Breast epithelium (tissue), 4 donors: ENCODE measurements around the gene GALNT2. TPM values are rescaled to one million over a fixed set of nuclear protein-coding genes. Genes with fewer than 3 reads are reported as not detected.

Source experiments
- DNase-seq, 2 donors: peaks; one replicate each; pipeline ENCODE4 v3.0.0-alpha.2; 2019; ENCODE audit warnings: low spot score in 2 of 2
- H3K27ac ChIP-seq, 2 donors: fragments of 200-600 bp; sonication (generic) in 1 of 2; one replicate each; pipeline ENCODE4 v1.5.1; 2016 to 2019; ENCODE audit warnings: mild to moderate bottlenecking in 1 of 2
- H3K27me3 ChIP-seq, 2 donors: fragments of 200-600 bp; sonication (generic) in 1 of 2; one replicate each; pipeline versions ENCODE4 v1.5.1 to v1.6.0; 2017 to 2019; ENCODE audit warnings: control low read depth in 1 of 2, mild to moderate bottlenecking in 1 of 2
- H3K36me3 ChIP-seq: fragments of 200-600 bp; one replicate; pipeline ENCODE4 v1.5.1; 2019
- H3K4me1 ChIP-seq, 2 donors: fragments of 200-600 bp; sonication (generic); one replicate each; pipeline ENCODE4 v1.5.1; 2016 to 2019; ENCODE audit warnings: control low read depth in 1 of 2
- H3K4me3 ChIP-seq, 3 donors: fragments of 200-600 bp; sonication (generic); 1 replicate in 2 of 3; 2 replicates in 1 of 3; pipeline ENCODE4 v1.5.1; 2016 to 2019; ENCODE audit warnings: mild to moderate bottlenecking in 3 of 3, moderate library complexity in 2 of 3
- H3K9me3 ChIP-seq, 2 donors: fragments of 200-600 bp; sonication (generic) in 1 of 2; one replicate each; pipeline ENCODE4 v1.5.1; 2016 to 2019; ENCODE audit warnings: control low read depth in 1 of 2
- CTCF ChIP-seq, 3 donors: fragments of 450-650 bp; IDR thresholded peaks; one replicate each; pipeline ENCODE4 v1.5.1; 2016 to 2017; ENCODE audit warnings: antibody characterized with exemption in 3 of 3, mild to moderate bottlenecking in 3 of 3, moderate library complexity in 3 of 3
- POLR2A ChIP-seq: fragments of 450-650 bp; IDR thresholded peaks from one replicate; pipeline ENCODE4 v1.6.1; 2016; ENCODE audit warnings: antibody characterized with exemption, mild to moderate bottlenecking, moderate library complexity
- POLR2AphosphoS5 ChIP-seq, 3 donors: sonication (generic); formaldehyde crosslinking; IDR thresholded peaks; one replicate each; pipeline ENCODE4 v1.6.1; 2017; ENCODE audit warnings: antibody characterized with exemption in 3 of 3
- intact Hi-C: fragments of 100-400 bp; cut with DNase I; formaldehyde crosslinking; loops from one replicate; pipeline ENCODE4 v1.15.1; 2023; ENCODE audit warnings: low total_unique reads
- total RNA-seq, 3 donors: library from RNA; depleted of rRNA; stranded (reverse); fragments of >200 nt; gene quantifications; one replicate each; pipeline ENCODE4 v1.1.0, GENCODE V29; 2016

Gene GALNT2
- total RNA-seq, 3 donors from 2014 or later, result 27.4 to 53.0 (median 42.6) TPM

- no peaks in the 10 kb centered on the region for H3K36me3 ChIP-seq
- no peak overlapping the region for H3K4me3 ChIP-seq
- no peaks in the 10 kb centered on the region for H3K4me1 ChIP-seq
- no peak for DNase-seq
- peaks cover 6 to 7% of the 10 kb centered on the region in 2 donors for H3K9me3 ChIP-seq
- H3K27ac ChIP-seq, result no peak overlapping the region
- intact Hi-C loops, result no loop called here
- TF ChIP-seq CTCF (IDR thresholded peaks at IDR 0.05) (no peak), POLR2AphosphoS5 (IDR thresholded peaks at IDR 0.05) (no peak), POLR2A (no peak)
- H3K27me3 ChIP-seq, result no peaks in the 10 kb centered on the region
These were observed 35.9 kb upstream of the GALNT2 start for GRCh38 chr1:230031131-230031530.

GRCh38 chr1:230032516-230033281 is 34.3 kb upstream of the GALNT2 start:
- Histone ChIP-seq H3K4me3 (no peak overlapping the region), H3K4me1 (no peaks in the 10 kb centered on the region), H3K27ac (no peak overlapping the region), H3K36me3 (no peaks in the 10 kb centered on the region), H3K9me3 (peaks cover 6% of the 10 kb centered on the region in 2 donors), H3K27me3 (no peaks in the 10 kb centered on the region)
- TF ChIP-seq POLR2A, result no peak
- no peak for TF ChIP-seq CTCF (IDR thresholded peaks at IDR 0.05)
- TF ChIP-seq POLR2AphosphoS5 (IDR thresholded peaks at IDR 0.05), result no peak
- DNase-seq, result no peak
- intact Hi-C loops, result no loop called here

- TF ChIP-seq CTCF (IDR thresholded peaks at IDR 0.05), result no peak
- no peak for TF ChIP-seq POLR2A
- no peak for TF ChIP-seq POLR2AphosphoS5 (IDR thresholded peaks at IDR 0.05)
- no peaks in the 10 kb centered on the region for H3K36me3 ChIP-seq
- DNase-seq, result no peak
- intact Hi-C loops, result no loop called here
- no peaks in the 10 kb centered on the region for H3K4me1 ChIP-seq
- H3K27me3 ChIP-seq, result no peaks in the 10 kb centered on the region
- H3K9me3 ChIP-seq, result peaks cover 6% of the 10 kb centered on the region in 2 donors
- H3K4me3 ChIP-seq, result no peak overlapping the region
- H3K27ac ChIP-seq, result no peak overlapping the region
These were observed 29.8 kb upstream of the GALNT2 start for GRCh38 chr1:230037261-230037660.

GRCh38 chr1:230040440-230040839 is 26.6 kb upstream of the GALNT2 start:
- peaks cover 6% of the 10 kb centered on the region in 2 donors for H3K9me3 ChIP-seq
- no peak for DNase-seq
- intact Hi-C loops, result no loop called here
- H3K4me1 ChIP-seq, result no peaks in the 10 kb centered on the region
- no peak overlapping the region for H3K4me3 ChIP-seq
- no peaks in the 10 kb centered on the region for H3K27me3 ChIP-seq
- no peaks in the 10 kb centered on the region for H3K36me3 ChIP-seq
- no peak for TF ChIP-seq POLR2AphosphoS5 (IDR thresholded peaks at IDR 0.05)
- no peak for TF ChIP-seq POLR2A
- no peak for TF ChIP-seq CTCF (IDR thresholded peaks at IDR 0.05)
- H3K27ac ChIP-seq, result no peak overlapping the region

- H3K36me3 ChIP-seq, result no peaks in the 10 kb centered on the region
- H3K27ac ChIP-seq, result no peak overlapping the region
- intact Hi-C loops, result no loop called here
- no peaks in the 10 kb centered on the region for H3K9me3 ChIP-seq
- no peaks in the 10 kb centered on the region for H3K27me3 ChIP-seq
- no peak for DNase-seq
- TF ChIP-seq CTCF (IDR thresholded peaks at IDR 0.05), result no peak
- no peak for TF ChIP-seq POLR2AphosphoS5 (IDR thresholded peaks at IDR 0.05)
- TF ChIP-seq POLR2A, result no peak
- no peak overlapping the region for H3K4me3 ChIP-seq
- H3K4me1 ChIP-seq, result no peaks in the 10 kb centered on the region
These were observed 24.0 kb upstream of the GALNT2 start for GRCh38 chr1:230043081-230043480.
